Progenitor cell of endocrine pancreas (in vitro differentiated cells): ENCODE results near the gene ARHGAP26. TPM values are rescaled to one million over a fixed set of nuclear protein-coding genes. Genes with fewer than 3 reads are reported as not detected.

ENCODE experiments used
- DNase-seq: peaks from one replicate; pipeline ENCODE4 v3.0.0; 2021; ENCODE audit warnings: low spot score; ENCODE audit not compliant: unreplicated experiment
- H3K27ac Mint-ChIP-seq: 2 replicates; pipeline ENCODE4 v1.8.0; 2021; ENCODE audit warnings: mild to moderate bottlenecking, moderate library complexity, mixed read lengths
- H3K27me3 Mint-ChIP-seq: 2 replicates; pipeline ENCODE4 v1.8.0; 2021; ENCODE audit warnings: mixed read lengths
- H3K36me3 Mint-ChIP-seq: 2 replicates; pipeline ENCODE4 v1.8.0; 2022; ENCODE audit warnings: mixed read lengths; ENCODE audit not compliant: insufficient read depth
- H3K4me1 Mint-ChIP-seq: 2 replicates; pipeline ENCODE4 v1.8.0; 2021; ENCODE audit warnings: low read depth, mixed read lengths
- H3K4me3 Mint-ChIP-seq: 2 replicates; pipeline ENCODE4 v1.8.0; 2021; ENCODE audit warnings: low read depth, mild to moderate bottlenecking, moderate library complexity, mixed read lengths
- H3K9me3 Mint-ChIP-seq: 2 replicates; pipeline ENCODE4 v1.8.0; 2021; ENCODE audit warnings: low read depth, mixed read lengths
- CTCF ChIP-seq: fragments of 200-600 bp; sonication (generic); IDR thresholded peaks from one replicate; pipeline ENCODE4 v1.5.0; 2021; ENCODE audit warnings: antibody characterized with exemption, mild to moderate bottlenecking; ENCODE audit not compliant: unreplicated experiment
- total RNA-seq: library from RNA; stranded (reverse); gene quantifications from 2 replicates; pipeline ENCODE4 v1.2.1, GENCODE V29; 2021

Gene ARHGAP26
- total RNA-seq, 1 donor from 2014 or later = 21.3 TPM

DNA sequence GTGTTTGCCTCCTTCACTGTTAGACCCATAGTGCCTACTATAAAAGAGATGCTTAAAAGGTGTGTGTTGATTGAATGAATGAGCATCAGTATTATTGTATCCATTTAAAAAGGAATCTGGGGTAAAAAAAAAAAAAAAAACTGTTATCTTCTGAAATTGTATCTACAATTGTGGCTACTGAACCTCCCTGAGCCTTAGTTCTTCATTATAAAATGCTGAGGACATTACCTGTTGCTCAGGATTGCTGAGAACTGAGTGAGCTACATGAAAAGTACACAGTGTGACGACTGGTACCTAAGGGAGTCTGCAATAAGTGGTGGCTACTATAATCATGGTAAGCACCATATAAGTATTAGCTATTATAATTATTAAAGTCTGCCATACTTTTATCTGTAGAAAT, 362.6 kb downstream of the ARHGAP26 start:
- Mint-ChIP-seq H3K4me3 (no peak overlapping the region), H3K9me3 (no peaks in the 10 kb centered on the region), H3K4me1 (peaks cover 14% of the 10 kb centered on the region), H3K36me3 (no peaks in the 10 kb centered on the region), H3K27ac (no peak overlapping the region), H3K27me3 (no peaks in the 10 kb centered on the region)
- TF ChIP-seq CTCF = no peak
- no peak for DNase-seq

DNA sequence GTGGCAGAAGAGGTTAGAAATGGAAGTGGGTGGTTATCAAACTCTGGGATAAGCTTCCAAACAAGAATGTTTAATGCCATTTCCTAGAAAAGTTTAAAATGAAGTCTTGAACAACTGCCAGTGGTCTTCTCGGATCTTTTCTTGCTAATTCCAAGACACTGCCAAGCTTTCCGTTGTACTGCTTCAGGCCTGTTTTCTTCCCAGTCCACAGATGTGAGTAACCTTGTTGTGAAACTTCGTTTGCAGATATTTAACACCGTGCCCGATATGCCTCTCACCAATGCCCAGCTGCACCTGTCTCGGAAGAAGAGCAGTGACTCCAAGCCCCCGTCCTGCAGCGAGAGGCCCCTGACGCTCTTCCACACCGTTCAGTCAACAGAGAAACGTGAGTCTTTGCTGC, 363.5 kb downstream of the ARHGAP26 start:
- no peaks in the 10 kb centered on the region for H3K36me3 Mint-ChIP-seq
- no peaks in the 10 kb centered on the region for H3K27me3 Mint-ChIP-seq
- no peak overlapping the region for H3K27ac Mint-ChIP-seq
- DNase-seq = no peak
- peaks cover 14% of the 10 kb centered on the region for H3K4me1 Mint-ChIP-seq
- no peak overlapping the region for H3K4me3 Mint-ChIP-seq
- H3K9me3 Mint-ChIP-seq = no peaks in the 10 kb centered on the region
- no peak for TF ChIP-seq CTCF

- DNase-seq = no peak
- Mint-ChIP-seq H3K27ac (no peak overlapping the region), H3K4me1 (peaks cover 14% of the 10 kb centered on the region), H3K4me3 (no peak overlapping the region), H3K9me3 (no peaks in the 10 kb centered on the region), H3K36me3 (no peaks in the 10 kb centered on the region), H3K27me3 (no peaks in the 10 kb centered on the region)
- TF ChIP-seq CTCF = no peak
Observed at GRCh38 chr5:143134269-143134668, 364.1 kb downstream of the ARHGAP26 start.

DNA sequence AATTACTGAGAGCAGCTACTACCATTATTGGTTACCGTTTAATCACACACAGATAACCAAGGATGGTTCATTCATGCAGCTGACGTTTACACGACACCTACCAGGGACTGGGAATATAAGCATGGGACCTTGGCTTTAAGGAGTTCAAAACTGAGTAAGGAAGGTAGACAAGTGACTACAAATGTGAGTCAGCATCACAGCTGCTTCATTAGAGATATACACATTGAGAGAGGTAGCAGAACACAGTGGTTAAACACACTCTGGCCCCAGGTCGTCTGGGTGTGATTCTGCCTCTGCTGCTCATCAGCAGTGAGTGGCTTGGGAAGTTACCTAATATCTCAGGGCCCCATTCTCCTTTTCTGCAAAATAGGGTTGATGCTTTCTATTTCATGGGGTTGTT, 364.7 kb downstream of the ARHGAP26 start:
- Mint-ChIP-seq H3K4me3 (no peak overlapping the region), H3K9me3 (no peaks in the 10 kb centered on the region), H3K4me1 (peaks cover 14% of the 10 kb centered on the region), H3K27me3 (no peaks in the 10 kb centered on the region), H3K36me3 (no peaks in the 10 kb centered on the region), H3K27ac (no peak overlapping the region)
- DNase-seq = no peak
- no peak for TF ChIP-seq CTCF

DNA sequence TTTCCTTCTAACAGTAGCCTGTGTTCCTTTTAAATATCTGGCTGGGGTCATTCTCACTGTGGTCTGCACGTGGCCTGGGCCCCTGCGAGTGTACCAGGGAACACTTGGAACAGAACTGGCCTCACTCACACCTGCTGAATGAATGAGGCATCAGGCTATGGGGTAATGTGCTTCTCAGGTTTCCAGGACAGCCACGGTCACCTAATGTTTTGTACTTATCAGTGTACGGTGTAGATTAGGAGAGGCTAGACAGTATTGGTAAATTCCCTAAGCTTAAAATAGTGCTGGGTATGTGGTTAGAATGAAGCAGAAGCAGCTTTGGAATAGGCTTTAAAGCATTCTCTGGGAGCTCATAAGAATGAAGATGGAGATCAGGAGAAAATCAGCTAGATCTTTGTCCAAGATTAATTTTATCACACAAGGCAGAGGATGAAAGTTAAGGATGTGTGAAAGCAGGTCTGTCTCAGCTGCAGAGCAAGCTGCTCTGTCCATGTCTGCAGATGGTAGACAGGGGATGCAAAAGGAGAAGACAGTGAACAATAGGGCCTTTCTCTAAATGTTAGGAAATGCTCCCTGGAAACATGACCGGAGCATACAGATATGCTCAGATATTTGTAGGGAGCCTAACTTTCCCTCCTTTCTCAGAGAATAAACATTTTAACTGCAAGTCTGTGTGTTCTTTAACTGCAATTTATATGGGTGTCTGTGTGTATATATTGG, 365.8 kb downstream of the ARHGAP26 start:
- H3K4me1 Mint-ChIP-seq = peaks cover 14% of the 10 kb centered on the region
- H3K36me3 Mint-ChIP-seq = no peaks in the 10 kb centered on the region
- no peaks in the 10 kb centered on the region for H3K9me3 Mint-ChIP-seq
- H3K27me3 Mint-ChIP-seq = no peaks in the 10 kb centered on the region
- no peak for TF ChIP-seq CTCF
- no peak for DNase-seq
- H3K4me3 Mint-ChIP-seq = no peak overlapping the region
- H3K27ac Mint-ChIP-seq = no peak overlapping the region
